ENCODE results near the gene ELOVL2.
A peak's percentile ranks its signal among the peaks of the same experiment; 100 is the strongest.
"Not testable (repeated sequence)": the region's sequence is repeated elsewhere in the genome, so short reads cannot be mapped to it uniquely, and the experiment has no call there.

The ELOVL2 gene

GRCh38 chr6:11043961-11044711, at the start of gene ELOVL2:
TSS of gene ELOVL2 (minus strand) at chr6:11044305. CDS start at chr6:11044230, 75 bp downstream.
- DNase-seq (ENCODE audit: low spot score) = peak; percentile 21

GRCh38 chr6:11093376-11093625, 49.2 kb upstream of the ELOVL2 start:
- no peak for DNase-seq (ENCODE audit: low spot score)

GRCh38 chr6:11092668-11093375, 48.7 kb upstream of the ELOVL2 start:
- DNase-seq (ENCODE audit: low spot score) = no peak

- not testable (repeated sequence) for DNase-seq (ENCODE audit: low spot score)
These were observed 47.0 kb upstream of the ELOVL2 start for GRCh38 chr6:11091141-11091540.

- no peak for DNase-seq (ENCODE audit: low spot score)
These were observed 45.6 kb upstream of the ELOVL2 start for GRCh38 chr6:11089695-11090094.

GRCh38 chr6:11087141-11087812, 43.2 kb upstream of the ELOVL2 start:
- DNase-seq (ENCODE audit: low spot score) = not testable (repeated sequence)

- DNase-seq (ENCODE audit: low spot score) = no peak
These were observed 41.8 kb upstream of the ELOVL2 start for GRCh38 chr6:11085758-11086435.

- DNase-seq (ENCODE audit: low spot score) = no peak
These were observed 39.9 kb upstream of the ELOVL2 start for GRCh38 chr6:11083956-11084355.

- peak; percentile 24 for DNase-seq (ENCODE audit: low spot score)
These were observed 39.4 kb upstream of the ELOVL2 start for GRCh38 chr6:11083491-11083890.

- peak; percentile 53 for DNase-seq (ENCODE audit: low spot score)
These were observed 36.2 kb upstream of the ELOVL2 start for GRCh38 chr6:11080296-11080695.

GRCh38 chr6:11078266-11078665, 34.2 kb upstream of the ELOVL2 start:
- no peak for DNase-seq (ENCODE audit: low spot score)

- no peak for DNase-seq (ENCODE audit: low spot score)
These were observed 32.4 kb upstream of the ELOVL2 start for GRCh38 chr6:11076540-11076939.

- DNase-seq (ENCODE audit: low spot score) = no peak
These were observed 28.0 kb upstream of the ELOVL2 start for GRCh38 chr6:11072101-11072500.

GRCh38 chr6:11069760-11070159, 25.7 kb upstream of the ELOVL2 start:
- peak; percentile 26 for DNase-seq (ENCODE audit: low spot score)

GRCh38 chr6:11067348-11067747, 23.2 kb upstream of the ELOVL2 start:
- no peak for DNase-seq (ENCODE audit: low spot score)

GRCh38 chr6:11066505-11067347, 22.6 kb upstream of the ELOVL2 start:
- DNase-seq (ENCODE audit: low spot score) = no peak

GRCh38 chr6:11065436-11066202, 21.5 kb upstream of the ELOVL2 start:
- DNase-seq (ENCODE audit: low spot score) = no peak

GRCh38 chr6:11064836-11065235, 20.7 kb upstream of the ELOVL2 start:
- DNase-seq (ENCODE audit: low spot score) = no peak

GRCh38 chr6:11062715-11063114, 18.6 kb upstream of the ELOVL2 start:
- DNase-seq (ENCODE audit: low spot score) = no peak

GRCh38 chr6:11062083-11062482, 18.0 kb upstream of the ELOVL2 start:
- DNase-seq (ENCODE audit: low spot score) = no peak

GRCh38 chr6:11058406-11058805, 14.3 kb upstream of the ELOVL2 start:
- DNase-seq (ENCODE audit: low spot score) = no peak
